Caco-2 (cell line): ENCODE results near the gene SREBF1. TPM values are rescaled to one million over a fixed set of nuclear protein-coding genes. Genes with fewer than 3 reads are reported as not detected.

ENCODE experiments used
- BruUV-seq: library from RNA; stranded (reverse); fragments of 400-500 nt; replicated peaks from 2 replicates; lab custom pipeline; 2021; lab: Mats Ljungman, UMichigan
- CTCF ChIA-PET: fragments of 300-600 bp; sonication (Branson Sonifier 250); formaldehyde crosslinking; loops from one replicate; lab custom pipeline; 2022; ENCODE audit warnings: antibody characterized with exemption; lab: Charles Lee
- POLR2A ChIA-PET: fragments of 300-600 bp; sonication (Branson Sonifier 250); formaldehyde crosslinking; loops from one replicate; lab custom pipeline; 2022; ENCODE audit warnings: antibody characterized with exemption; lab: Charles Lee
- DNase-seq, 2 experiments: peaks; one replicate each; pipeline versions ENCODE4 v3.0.0 to v3.0.0-alpha.2; 2020 to 2022
- H3K27me3 ChIP-seq: replicated peaks from 2 replicates; pipeline ENCODE4 v1.6.0; 2011; ENCODE audit warnings: low read length; ENCODE audit not compliant: control insufficient read depth, insufficient read depth
- H3K36me3 ChIP-seq: 2 replicates; pipeline ENCODE4 v1.5.1; 2011; ENCODE audit warnings: low read length; ENCODE audit not compliant: control insufficient read depth, insufficient read depth
- H3K4me1 ChIP-seq: fragments of 250-450 bp; sonication (Bioruptor Pico); 2 replicates; pipeline ENCODE4 v1.5.1; 2020; ENCODE audit warnings: mild to moderate bottlenecking
- H3K4me3 ChIP-seq: 2 replicates; pipeline ENCODE4 v1.5.1; 2011; ENCODE audit warnings: low read depth, mild to moderate bottlenecking, control low read depth, low read length
- H3K9me3 ChIP-seq: fragments of 250-450 bp; sonication (Bioruptor Pico); 2 replicates; pipeline ENCODE4 v1.5.1; 2020; ENCODE audit warnings: mild to moderate bottlenecking, moderate library complexity
- H3K27ac Mint-ChIP-seq: one replicate; pipeline ENCODE4 v1.8.0; 2022; ENCODE audit warnings: mixed read lengths; ENCODE audit not compliant: unreplicated experiment
- H3K27me3 Mint-ChIP-seq: one replicate; pipeline ENCODE4 v1.8.0; 2022; ENCODE audit warnings: mixed read lengths; ENCODE audit not compliant: insufficient read depth, unreplicated experiment
- H3K36me3 Mint-ChIP-seq: one replicate; pipeline ENCODE4 v1.8.0; 2022; ENCODE audit warnings: mild to moderate bottlenecking, mixed read lengths; ENCODE audit not compliant: insufficient read depth, unreplicated experiment
- H3K4me1 Mint-ChIP-seq: one replicate; pipeline ENCODE4 v1.8.0; 2022; ENCODE audit warnings: low read depth, mixed read lengths; ENCODE audit not compliant: unreplicated experiment
- H3K4me3 Mint-ChIP-seq: one replicate; pipeline ENCODE4 v1.8.0; 2022; ENCODE audit warnings: mild to moderate bottlenecking, moderate library complexity, mixed read lengths; ENCODE audit not compliant: unreplicated experiment
- H3K9me3 Mint-ChIP-seq: one replicate; pipeline ENCODE4 v1.8.0; 2022; ENCODE audit warnings: mixed read lengths; ENCODE audit not compliant: unreplicated experiment
- intact Hi-C: fragments of 100-400 bp; cut with micrococcal nuclease; formaldehyde crosslinking; loops from one replicate; pipeline ENCODE4 v1.10.0; 2022; ENCODE audit not compliant: unreplicated experiment
- total RNA-seq: library from RNA; stranded (reverse); gene quantifications from 2 replicates; pipeline ENCODE4 v1.2.3, GENCODE V29; 2022
- TF ChIP-seq, protein P1 (sequence below), 2 experiments: fragments of 200-600 bp in 1 of 2; IDR thresholded peaks; 1 replicate in 1 of 2; 2 replicates in 1 of 2; pipeline versions ENCODE4 v1.5.1 to v1.8.0; 2011 to 2022; ENCODE audit warnings: antibody characterized with exemption in 1 of 2, control low read depth in 1 of 2, inconsistent platforms in 1 of 2, low read depth in 1 of 2, low read length in 1 of 2, mild to moderate bottlenecking in 1 of 2, moderate library complexity in 1 of 2; ENCODE audit not compliant: insufficient read depth in 1 of 2, severe bottlenecking in 1 of 2, unreplicated experiment in 1 of 2

The SREBF1 gene
- total RNA-seq, 1 experiment from 2014 or later, result 118 TPM

DNA sequence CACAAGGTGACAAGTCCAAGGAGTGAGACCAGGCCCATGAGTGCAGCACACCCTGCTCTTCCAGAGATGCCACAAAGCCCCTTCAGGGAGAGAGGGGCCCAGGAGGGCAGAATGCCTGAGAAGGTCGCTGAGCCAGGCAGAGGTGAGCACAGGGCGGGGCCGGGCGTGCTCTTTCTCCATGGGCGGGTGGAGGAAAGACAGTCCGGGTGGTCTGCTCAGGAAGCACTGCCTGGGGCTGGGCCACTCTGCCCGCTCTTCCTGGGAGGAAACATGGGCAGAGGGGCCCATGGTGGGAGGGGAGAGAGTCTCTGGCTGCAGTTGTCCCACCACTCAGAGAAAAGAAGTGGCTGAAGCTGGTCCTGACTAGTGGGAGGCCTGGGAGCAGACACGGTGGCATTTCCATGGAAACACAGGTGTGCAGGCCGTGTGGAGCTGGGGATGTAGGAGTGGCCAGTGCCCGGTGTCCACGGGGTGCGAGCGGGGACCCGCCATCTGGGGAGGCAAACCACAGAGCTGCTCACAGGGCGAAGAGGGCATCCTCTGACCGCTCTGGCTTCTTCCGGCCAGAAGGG is 10.4 kb upstream of the SREBF1 start:
- CTCF ChIA-PET, result no interaction called here
- peak overlapping the region; percentile 12 for H3K27ac Mint-ChIP-seq

DNA sequence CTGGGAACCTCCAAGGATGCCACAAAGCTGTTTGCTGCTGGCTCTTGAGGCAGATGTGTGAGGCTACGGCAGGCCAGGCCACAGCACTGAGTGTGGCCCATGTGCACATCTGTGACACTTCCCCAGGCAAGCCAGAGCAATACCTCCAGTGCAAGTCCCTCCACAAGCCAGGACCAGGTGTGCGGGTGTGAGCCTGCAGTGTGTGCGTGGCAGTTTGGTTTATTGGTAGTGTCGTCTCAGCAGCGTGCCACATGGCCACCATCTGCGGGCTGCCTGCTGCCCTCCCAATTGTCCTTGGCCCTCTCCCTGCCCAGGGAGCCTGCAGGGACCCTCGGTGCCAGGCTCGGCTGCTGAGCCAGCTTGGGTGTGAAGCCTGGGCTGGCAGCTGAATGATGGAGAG is 9.9 kb upstream of the SREBF1 start:
- TF ChIP-seq, protein P1, sequence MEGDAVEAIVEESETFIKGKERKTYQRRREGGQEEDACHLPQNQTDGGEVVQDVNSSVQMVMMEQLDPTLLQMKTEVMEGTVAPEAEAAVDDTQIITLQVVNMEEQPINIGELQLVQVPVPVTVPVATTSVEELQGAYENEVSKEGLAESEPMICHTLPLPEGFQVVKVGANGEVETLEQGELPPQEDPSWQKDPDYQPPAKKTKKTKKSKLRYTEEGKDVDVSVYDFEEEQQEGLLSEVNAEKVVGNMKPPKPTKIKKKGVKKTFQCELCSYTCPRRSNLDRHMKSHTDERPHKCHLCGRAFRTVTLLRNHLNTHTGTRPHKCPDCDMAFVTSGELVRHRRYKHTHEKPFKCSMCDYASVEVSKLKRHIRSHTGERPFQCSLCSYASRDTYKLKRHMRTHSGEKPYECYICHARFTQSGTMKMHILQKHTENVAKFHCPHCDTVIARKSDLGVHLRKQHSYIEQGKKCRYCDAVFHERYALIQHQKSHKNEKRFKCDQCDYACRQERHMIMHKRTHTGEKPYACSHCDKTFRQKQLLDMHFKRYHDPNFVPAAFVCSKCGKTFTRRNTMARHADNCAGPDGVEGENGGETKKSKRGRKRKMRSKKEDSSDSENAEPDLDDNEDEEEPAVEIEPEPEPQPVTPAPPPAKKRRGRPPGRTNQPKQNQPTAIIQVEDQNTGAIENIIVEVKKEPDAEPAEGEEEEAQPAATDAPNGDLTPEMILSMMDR (IDR thresholded peaks at IDR 0.05; ENCODE audit: insufficient read depth in 1 of 2, low read depth in 1 of 2, low read length in 1 of 2, severe bottlenecking in 1 of 2, unreplicated experiment in 1 of 2), result no peak
- ChIA-PET CTCF (no interaction called here), POLR2A (no interaction called here)
- Mint-ChIP-seq H3K4me1 (no peaks in the 10 kb centered on the region), H3K27me3 (no peaks in the 10 kb centered on the region), H3K27ac (peak overlapping the region; percentile 12), H3K9me3 (no peaks in the 10 kb centered on the region), H3K4me3 (no peak overlapping the region), H3K36me3 (peaks cover 19% of the 10 kb centered on the region)
- intact Hi-C loops, result no loop called here
- BruUV-seq, result no TSS peak
- H3K27me3 ChIP-seq, result no peaks in the 10 kb centered on the region
- H3K4me1 ChIP-seq, result peaks cover under 1% of the 10 kb centered on the region; the same call in 1 of the 2 replicates
- no peaks in the 10 kb centered on the region for H3K36me3 ChIP-seq
- H3K9me3 ChIP-seq, result no peaks in the 10 kb centered on the region
- H3K4me3 ChIP-seq, result no peak overlapping the region
- DNase-seq, result no peak

More for the DNA sequence above, 10.4 kb upstream of the SREBF1 start:
- no peaks in the 10 kb centered on the region for H3K27me3 Mint-ChIP-seq
- H3K9me3 Mint-ChIP-seq, result no peaks in the 10 kb centered on the region
- no peaks in the 10 kb centered on the region for H3K4me1 Mint-ChIP-seq
- Histone ChIP-seq H3K36me3 (no peaks in the 10 kb centered on the region), H3K9me3 (no peaks in the 10 kb centered on the region), H3K27me3 (no peaks in the 10 kb centered on the region), H3K4me1 (no peaks in the 10 kb centered on the region), H3K4me3 (no peak overlapping the region)
- intact Hi-C loops, result no loop called here
- DNase-seq, result no peak
- POLR2A ChIA-PET, result no interaction called here
- TF ChIP-seq, protein P1 (IDR thresholded peaks at IDR 0.05; ENCODE audit: insufficient read depth in 1 of 2, low read depth in 1 of 2, low read length in 1 of 2, severe bottlenecking in 1 of 2, unreplicated experiment in 1 of 2), result no peak
- no TSS peak for BruUV-seq
- peaks cover 15% of the 10 kb centered on the region for H3K36me3 Mint-ChIP-seq
- no peak overlapping the region for H3K4me3 Mint-ChIP-seq

DNA sequence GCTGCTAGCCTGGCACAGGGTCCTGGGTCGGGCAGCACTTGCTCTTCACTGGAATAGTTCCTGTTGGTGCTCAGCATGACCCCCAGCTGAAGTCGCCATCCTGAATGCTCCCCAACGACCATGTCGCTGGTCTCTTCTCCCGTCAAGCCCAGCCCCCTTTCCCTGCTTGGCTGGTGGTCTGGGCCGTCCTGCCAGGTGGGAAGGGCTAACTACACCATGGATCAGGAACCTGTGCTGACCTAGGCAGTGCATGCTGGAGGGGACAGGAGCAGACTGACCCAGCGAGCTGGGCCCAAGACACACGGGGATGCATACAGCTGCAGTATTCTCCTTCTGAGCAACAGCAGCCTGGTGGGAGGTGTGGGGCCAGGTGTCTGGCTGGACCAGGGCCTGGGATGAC is 9.2 kb upstream of the SREBF1 start:
- CTCF ChIA-PET, result interaction anchor here (1.2 kb wide), 1 partner anchor 73 kb away, joined by 4 read pairs; no protein-coding TSS in a partner anchor
- Mint-ChIP-seq H3K36me3 (peaks cover 23% of the 10 kb centered on the region), H3K4me1 (peaks cover 4% of the 10 kb centered on the region), H3K27me3 (no peaks in the 10 kb centered on the region), H3K9me3 (no peaks in the 10 kb centered on the region), H3K27ac (peak overlapping the region; percentile 12), H3K4me3 (no peak overlapping the region)
- TF ChIP-seq, protein P1 (IDR thresholded peaks at IDR 0.05; ENCODE audit: insufficient read depth in 1 of 2, low read depth in 1 of 2, low read length in 1 of 2, severe bottlenecking in 1 of 2, unreplicated experiment in 1 of 2), result no peak
- no peak for DNase-seq
- Histone ChIP-seq H3K9me3 (no peaks in the 10 kb centered on the region), H3K4me3 (no peak overlapping the region), H3K27me3 (no peaks in the 10 kb centered on the region), H3K4me1 (peaks cover 7% of the 10 kb centered on the region), H3K36me3 (no peaks in the 10 kb centered on the region)
- POLR2A ChIA-PET, result no interaction called here
- BruUV-seq, result no TSS peak
- intact Hi-C loops, result no loop called here
